ENCODE results near the gene NTNG1.

Gene NTNG1

GRCh38 chr1:107457989-107458388 is 317.1 kb downstream of the NTNG1 start:
- DNase-seq (ENCODE audit: low read depth) = no peak

GRCh38 chr1:107459204-107459904 is 318.5 kb downstream of the NTNG1 start:
- DNase-seq (ENCODE audit: low read depth) = no peak

GRCh38 chr1:107460035-107460434 is 319.2 kb downstream of the NTNG1 start:
- DNase-seq (ENCODE audit: low read depth) = no peak

- DNase-seq (ENCODE audit: low read depth) = no peak
These were observed 324.0 kb downstream of the NTNG1 start for GRCh38 chr1:107464827-107465226.

GRCh38 chr1:107467286-107467685 is 326.4 kb downstream of the NTNG1 start:
- DNase-seq (ENCODE audit: low read depth) = no peak

GRCh38 chr1:107467811-107468210 is 327.0 kb downstream of the NTNG1 start:
- no peak for DNase-seq (ENCODE audit: low read depth)

- DNase-seq (ENCODE audit: low read depth) = no peak
These were observed 332.2 kb downstream of the NTNG1 start for GRCh38 chr1:107473065-107473464.

- no peak for DNase-seq (ENCODE audit: low read depth)
These were observed 334.2 kb downstream of the NTNG1 start for GRCh38 chr1:107474877-107475612.

GRCh38 chr1:107477233-107477632 is 336.4 kb downstream of the NTNG1 start:
- DNase-seq (ENCODE audit: low read depth) = no peak

GRCh38 chr1:107479865-107480350 is 339.1 kb downstream of the NTNG1 start:
- DNase-seq (ENCODE audit: low read depth) = no peak

- DNase-seq (ENCODE audit: low read depth) = no peak
These were observed 339.9 kb downstream of the NTNG1 start for GRCh38 chr1:107480548-107481415.

- DNase-seq (ENCODE audit: low read depth) = no peak
These were observed 341.0 kb downstream of the NTNG1 start for GRCh38 chr1:107481756-107482384.

GRCh38 chr1:107483949-107484348 is 343.1 kb downstream of the NTNG1 start:
- no peak for DNase-seq (ENCODE audit: low read depth)

- no peak for DNase-seq (ENCODE audit: low read depth)
These were observed 345.5 kb downstream of the NTNG1 start for GRCh38 chr1:107486349-107486748.

- DNase-seq (ENCODE audit: low read depth) = no peak
These were observed 346.7 kb downstream of the NTNG1 start for GRCh38 chr1:107487506-107487905.

- DNase-seq (ENCODE audit: low read depth) = no peak
These were observed 350.7 kb downstream of the NTNG1 start for GRCh38 chr1:107491582-107491981.

GRCh38 chr1:107493111-107493716 is 352.4 kb downstream of the NTNG1 start:
- DNase-seq (ENCODE audit: low read depth) = no peak

- no peak for DNase-seq (ENCODE audit: low read depth)
These were observed 353.2 kb downstream of the NTNG1 start for GRCh38 chr1:107494061-107494460.

- DNase-seq (ENCODE audit: low read depth) = no peak
These were observed 355.2 kb downstream of the NTNG1 start for GRCh38 chr1:107496002-107496401.

GRCh38 chr1:107499139-107499744 is 358.4 kb downstream of the NTNG1 start:
- DNase-seq (ENCODE audit: low read depth) = no peak

- DNase-seq (ENCODE audit: low read depth) = no peak
These were observed 360.3 kb downstream of the NTNG1 start for GRCh38 chr1:107501081-107501605.
